Activated T-cell treated with anti-CD3 and anti-CD28 coated beads for 24 hours (primary cell): ENCODE measurements around the gene BAMBI.

Experiments
- DNase-seq: peaks from one replicate; pipeline ENCODE4 v3.0.0-alpha.2; 2020; ENCODE audit warnings: low read depth

BAMBI gene

DNA sequence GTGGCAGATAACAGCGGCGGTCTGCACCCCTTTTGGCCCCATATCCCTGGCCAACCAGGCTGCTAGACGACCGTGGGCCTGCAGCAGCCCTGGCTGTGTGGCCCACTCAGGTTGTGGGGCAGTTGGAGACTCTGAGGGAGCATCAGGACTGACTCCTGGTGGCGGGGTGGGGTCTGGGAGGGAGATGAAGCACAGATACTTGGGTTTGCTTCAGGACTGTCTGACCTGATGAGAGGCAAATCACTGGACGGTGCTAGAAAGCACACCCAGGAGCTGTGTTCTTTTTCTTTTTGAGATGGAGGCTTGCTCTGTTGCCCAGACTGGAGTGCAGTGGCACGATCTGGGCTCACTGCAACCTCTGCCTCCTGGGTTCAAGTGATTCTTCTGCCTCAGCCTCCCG lies 28.2 kb downstream of the BAMBI start:
- DNase-seq, result no peak

DNA sequence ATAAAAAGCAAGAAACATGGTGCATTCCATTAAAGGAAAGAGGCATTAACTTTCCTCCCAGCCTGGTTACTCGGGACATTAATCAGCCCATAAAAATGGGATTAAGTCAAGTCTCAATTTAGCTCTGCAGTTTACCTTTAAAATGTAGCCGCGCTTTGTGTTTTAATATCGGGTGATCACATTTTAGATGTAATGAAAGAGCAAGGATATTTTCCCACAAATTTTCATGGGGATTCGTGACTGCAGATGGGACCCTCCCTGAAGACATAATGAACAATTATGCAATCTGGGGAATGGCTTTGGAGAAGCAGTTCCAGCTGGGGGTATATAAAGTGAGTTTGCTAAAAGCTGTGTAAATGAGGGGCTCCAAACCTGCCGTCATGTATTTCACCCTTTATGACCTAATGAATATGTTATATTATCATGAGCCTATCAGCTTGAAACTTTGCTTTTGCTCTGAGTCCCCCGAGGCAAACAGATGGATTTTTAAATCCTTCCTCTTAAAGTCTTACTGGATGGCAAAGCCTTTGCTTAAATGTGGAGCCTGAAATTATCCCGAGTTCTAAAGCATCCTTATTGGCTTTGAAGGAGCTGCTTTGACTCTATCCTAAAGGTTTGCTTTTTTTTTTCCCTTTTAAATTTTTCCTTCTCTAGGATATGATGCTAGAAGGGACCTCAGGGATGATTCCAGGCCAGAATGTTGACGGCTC lies 31.8 kb downstream of the BAMBI start:
- DNase-seq, result no peak

DNA sequence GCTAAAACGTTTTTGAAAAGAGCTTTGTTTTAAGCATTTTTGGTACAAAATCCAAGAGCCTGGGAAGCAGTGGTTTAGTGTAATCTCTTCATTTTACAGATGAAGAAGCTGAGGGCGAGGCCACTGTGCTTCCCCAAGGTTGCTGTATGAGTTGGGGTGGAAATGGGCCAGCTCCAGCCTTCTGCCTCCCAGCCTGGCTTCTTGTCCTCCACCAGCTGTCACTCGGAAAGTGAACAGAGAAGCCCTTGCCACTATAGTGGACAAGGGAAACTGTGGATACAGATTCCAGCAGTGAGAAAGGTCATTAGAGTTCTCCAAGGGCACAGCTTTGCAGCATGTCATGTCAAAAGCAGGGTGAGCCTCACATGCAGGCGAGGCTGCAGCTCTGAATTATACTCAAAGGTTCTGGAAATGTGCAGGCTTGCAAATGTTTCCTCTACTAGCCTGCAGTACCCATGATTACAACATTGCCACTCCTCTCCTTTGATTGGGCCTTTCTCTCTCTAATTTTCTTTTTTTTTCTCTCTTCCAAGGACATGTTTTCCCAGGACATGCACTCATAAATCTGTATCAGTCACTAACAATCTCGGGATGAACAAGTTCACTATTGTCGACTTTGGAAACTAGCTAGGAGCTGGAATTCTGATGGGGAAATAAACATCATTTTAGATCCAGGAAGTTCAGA lies 33.0 kb downstream of the BAMBI start:
- DNase-seq, result no peak

DNA sequence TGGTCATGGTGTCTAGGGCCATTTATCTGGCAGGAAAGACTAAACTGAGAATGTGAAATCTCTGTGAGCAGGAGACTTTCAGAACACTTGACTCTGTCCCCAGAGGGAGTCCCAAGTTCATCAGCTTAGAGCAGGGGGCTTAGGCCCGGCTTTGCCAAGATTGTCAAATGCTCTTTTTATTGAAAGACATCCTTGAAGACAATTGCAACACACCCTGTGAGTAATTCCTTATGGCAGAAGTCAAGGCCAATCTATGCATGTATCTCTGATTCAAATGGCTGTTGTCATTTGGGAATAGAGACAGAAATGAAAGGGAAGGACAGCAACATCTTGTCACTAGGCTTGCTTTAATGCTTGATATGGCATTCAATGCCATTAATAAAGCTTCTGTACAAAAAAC lies 33.7 kb downstream of the BAMBI start:
- DNase-seq, result no peak

DNA sequence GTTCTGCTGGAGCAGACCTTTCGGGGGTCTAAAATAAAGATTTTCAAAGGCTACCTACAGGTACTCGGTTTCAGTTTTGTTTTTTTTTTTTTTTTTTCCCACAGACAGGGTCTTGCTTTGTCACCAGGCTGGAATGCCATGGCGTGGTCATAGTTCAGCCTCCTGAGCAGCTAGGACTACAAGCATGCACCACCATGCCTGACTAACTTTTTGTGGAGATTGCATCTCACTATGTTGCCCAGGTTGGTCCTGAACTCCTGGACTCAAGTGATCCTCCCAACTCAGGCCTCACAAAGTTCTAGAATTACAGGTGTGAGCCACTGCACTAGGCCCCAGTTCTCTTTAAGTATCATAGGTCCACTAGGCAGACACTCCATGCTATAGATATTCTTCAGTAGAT lies 34.5 kb downstream of the BAMBI start:
- DNase-seq, result no peak

DNA sequence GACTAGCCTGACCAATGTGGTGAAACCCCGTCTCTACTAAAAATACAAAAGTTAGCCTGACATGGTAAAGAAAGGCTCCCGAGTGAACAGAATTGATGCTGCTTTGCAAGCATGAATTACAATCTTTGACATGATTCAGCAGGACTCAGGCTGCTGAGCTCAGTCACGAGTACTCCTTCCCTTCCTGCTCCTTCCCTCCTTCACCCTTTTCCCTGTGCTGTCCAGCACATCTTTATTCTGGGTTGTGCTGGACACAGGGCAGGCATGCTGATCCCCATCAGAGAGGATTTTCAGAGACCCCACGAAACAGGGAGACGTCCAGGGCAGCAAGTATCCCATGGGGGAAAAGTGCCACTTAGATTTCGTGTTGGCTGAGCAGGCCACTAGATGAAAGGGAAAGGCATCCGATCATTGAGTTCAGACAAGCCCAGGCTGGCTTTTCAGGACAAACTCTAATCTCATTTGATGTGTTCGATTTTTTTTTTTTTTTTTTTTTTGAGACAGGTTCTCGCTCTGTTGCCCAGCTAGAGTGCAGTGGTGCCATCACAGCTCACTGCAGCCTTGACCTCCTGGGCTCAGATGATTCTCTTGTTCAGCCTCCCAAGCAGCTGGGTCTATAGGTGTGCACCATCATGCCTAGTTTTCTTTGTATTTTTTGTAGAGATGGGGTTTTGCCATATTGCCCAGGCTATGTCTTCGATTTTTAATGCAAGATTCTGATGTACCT lies 36.5 kb downstream of the BAMBI start:
- no peak for DNase-seq

DNA sequence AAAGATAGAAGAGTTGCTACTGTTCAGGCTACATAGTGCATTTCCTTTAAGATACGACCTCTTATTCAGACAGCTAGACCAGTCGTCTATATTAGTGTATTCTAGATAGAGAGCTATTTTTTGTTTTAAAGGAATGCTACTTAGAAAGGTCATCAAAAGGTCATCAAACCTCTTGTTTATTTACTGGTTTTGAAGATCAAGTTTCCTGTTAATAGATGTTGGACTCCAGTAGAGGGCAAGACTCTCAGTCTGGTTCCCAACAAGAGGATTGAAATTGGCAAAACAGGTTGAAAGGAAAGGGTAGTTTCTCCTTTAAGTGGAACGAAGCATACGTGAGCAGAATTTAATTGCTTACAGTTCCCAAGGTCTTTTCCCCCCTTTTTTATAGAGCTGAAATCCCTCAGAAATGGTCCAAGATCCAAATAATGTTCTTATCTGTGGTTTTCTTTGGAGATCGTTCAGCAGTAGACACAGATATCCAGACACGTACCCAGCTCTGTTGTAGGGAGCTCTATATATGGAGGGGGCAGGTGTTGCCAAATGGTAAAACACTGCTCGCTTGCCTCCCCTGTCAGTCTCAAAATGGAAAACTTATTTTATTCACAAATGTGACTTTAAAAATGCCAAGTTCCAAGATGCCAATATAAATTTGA lies 37.2 kb downstream of the BAMBI start:
- no peak for DNase-seq

DNA sequence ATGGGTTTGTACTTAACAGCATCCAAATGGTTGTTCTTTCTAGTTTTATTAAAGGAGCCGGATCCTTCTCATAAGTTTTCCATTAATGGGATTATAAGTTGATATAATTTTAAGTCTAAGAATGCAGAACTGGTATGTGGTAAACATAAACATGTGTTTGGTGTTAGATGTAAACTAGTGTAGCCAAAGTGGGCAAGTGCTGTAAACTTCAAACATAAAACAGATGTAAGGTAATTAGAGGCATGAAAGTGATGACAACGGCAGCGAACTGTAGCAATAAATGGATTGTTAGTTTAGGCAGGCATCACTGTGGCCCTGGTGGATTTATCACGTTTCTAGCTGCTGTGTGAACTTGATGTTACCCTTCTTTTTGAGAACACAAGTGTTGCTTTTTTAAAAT lies 37.9 kb downstream of the BAMBI start:
- DNase-seq, result no peak

DNA sequence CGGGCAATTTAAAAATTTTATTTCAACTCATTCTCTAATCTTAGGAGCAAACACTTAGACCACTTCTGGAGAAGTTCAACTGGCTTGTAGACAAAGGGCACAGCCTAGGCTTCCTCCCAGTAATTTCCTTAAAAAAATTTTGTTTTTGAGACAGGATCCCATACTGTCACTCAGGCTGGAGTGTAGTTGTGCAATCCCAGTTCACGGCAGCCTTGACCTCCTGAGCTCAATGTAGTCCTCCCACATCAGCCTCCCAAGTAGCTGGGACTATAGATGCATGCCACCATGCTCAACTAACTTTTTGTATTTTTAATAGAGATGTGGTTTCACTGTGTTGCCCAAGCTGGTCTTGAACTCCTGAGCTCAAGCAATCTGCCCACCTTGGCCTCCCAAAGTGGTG lies 38.4 kb downstream of the BAMBI start:
- DNase-seq, result no peak

DNA sequence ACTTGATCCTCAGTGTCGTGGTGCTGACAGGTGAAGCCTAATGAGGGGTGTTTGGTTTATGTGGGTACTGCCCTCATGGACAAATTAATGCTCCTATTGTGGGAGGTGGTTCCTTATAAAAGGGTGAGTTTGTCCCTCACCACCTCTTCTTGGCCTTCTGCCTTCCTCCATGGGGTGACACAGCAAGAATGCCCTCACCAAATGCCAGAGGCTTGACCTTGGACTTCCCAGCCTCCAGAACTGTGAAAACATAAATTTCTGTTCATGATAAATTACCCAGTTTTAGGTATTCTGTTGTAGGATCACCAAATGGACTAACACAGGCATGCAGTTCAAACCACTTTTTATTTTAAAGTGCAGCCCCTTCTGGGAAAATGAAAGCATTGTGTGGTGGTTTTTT lies 39.4 kb downstream of the BAMBI start:
- DNase-seq, result no peak

DNA sequence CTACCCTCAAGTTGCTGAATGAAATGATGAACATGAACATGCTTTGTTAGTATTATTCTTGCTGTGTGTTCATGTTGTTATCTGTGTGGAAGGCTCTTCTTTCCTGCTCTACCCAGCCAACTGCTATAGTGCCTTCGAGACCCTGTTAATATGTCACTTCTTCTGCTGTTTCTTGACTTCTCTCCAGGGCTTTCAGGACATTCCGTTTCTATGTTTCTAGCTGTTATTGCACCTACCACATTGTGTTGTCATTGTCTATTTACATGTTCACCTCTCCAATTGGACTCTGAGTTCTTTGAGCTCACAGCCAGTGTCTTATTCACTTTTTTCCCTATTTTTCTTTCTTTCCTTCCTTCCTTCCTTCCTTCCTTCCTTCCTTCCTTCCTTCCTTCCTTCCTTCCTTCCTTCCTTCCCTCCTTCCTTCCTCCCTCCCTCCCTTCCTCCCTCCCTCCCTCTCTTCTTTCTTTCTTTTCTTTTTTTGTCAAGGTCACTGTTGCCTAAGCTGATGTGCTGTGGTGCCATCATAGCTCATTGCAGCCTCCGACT lies 40.4 kb downstream of the BAMBI start:
- no peak for DNase-seq

DNA sequence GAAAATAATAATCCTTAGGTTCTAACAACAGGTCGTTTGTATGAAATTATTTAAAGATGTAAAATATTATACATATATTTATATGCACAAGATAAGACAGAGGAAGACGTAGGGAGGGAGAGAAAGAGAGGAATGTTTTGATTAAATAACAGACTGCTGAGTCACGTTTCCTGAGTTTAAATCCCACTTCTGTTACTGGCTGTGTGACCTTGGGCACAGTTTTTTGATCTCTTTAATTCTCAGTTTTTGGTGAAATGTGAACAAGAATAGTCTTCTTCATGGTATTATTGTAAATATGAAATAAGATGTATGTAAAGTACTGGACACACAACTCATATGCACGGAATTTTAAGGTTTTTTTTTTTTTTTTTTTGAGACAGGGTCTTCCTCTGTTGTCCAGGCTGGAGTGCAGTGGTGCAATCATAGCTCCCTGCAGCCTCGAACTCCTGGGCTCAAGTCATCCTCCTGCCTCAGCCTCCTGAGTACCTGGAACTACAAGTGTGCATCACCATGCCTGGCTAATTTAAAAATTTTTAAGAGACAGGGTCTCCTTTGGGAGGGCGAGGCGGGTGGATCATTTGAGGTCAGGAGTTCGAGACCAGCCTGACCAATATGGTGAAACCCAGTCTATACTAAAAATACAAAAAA lies 42.6 kb downstream of the BAMBI start:
- no peak for DNase-seq

DNA sequence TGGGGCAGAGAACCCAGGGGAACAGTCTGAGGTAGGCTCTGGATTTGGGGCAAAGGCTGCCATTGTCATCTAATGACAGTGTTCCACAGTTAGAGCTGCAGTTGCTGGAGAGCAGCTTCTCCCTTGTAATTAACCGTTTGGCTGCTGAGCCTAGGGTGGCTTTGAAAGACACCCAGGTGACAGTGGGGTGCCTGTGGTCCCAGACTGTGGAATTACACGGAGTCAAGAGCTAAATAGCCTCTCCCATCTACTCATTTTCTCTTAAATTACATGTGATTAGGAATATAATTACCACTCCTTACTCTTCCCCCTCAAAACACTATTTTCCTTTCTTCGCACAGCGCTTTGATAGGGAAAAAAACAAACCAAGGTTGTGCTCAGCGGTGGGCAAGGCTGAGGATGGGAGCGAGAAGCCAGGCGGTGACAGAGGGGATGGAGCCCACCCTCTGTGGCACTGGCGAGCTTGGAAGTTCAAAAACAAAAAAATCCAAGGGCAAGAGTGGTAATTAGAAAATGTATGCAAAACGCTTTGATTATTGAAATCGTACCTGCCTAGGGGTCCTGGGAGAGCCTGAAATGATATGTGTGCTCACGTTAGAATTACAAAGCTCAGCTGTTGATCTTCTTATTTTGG lies 44.1 kb downstream of the BAMBI start:
- DNase-seq, result no peak

DNA sequence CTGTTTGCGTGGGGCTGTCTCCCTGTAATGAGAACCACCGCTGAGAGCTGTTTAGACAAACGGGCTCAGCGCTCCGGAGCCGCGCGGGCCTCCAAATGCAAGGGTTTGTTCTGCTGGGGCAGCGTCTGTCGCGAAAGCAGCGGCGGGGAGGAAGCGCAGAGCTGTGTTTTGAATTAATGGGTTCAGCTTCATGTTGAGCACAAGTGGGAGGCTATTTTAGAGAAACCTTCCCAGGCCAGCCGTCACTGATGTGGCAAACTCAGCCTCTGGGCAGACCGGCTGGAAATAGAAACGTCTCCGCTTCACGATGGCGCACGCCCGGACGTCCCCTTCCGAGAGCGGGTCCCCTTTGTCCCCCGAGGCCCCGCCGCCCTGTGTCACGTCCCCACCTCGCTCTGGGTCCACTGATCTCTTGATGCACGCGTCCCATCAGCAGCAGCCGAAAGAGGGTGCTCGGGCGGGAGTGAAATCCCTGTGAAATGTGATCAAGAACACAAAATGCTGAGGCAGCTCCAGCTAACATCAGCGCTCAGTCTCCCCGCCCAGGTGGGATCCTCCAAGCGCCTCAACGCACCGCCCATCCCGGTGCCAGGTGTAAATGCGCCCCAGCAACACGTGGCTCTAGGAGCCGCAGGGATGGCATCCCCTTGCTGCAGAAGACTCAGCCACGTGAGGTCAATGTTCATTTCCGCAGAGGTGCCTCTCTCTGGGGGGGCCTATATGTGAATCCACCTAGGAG lies 44.9 kb downstream of the BAMBI start:
- DNase-seq, result no peak

DNA sequence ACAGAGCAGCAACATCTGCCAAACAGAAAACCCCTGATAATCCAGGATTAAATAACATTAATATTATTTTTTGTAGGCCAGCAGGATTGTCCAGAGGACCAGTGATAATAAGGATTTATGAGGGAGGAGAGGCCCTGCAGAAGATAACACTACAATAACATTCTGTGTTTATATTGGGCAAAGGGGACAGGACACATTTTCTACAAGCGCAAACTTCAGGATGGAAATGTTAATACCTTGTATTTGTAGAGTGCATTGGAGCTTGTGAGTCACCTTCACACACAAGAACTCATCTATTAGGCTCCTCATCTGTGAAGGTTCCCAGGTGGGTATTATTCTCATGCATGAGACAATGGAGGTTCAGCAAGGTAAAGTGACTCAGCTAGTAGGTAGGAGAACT lies 51.0 kb downstream of the BAMBI start:
- no peak for DNase-seq

DNA sequence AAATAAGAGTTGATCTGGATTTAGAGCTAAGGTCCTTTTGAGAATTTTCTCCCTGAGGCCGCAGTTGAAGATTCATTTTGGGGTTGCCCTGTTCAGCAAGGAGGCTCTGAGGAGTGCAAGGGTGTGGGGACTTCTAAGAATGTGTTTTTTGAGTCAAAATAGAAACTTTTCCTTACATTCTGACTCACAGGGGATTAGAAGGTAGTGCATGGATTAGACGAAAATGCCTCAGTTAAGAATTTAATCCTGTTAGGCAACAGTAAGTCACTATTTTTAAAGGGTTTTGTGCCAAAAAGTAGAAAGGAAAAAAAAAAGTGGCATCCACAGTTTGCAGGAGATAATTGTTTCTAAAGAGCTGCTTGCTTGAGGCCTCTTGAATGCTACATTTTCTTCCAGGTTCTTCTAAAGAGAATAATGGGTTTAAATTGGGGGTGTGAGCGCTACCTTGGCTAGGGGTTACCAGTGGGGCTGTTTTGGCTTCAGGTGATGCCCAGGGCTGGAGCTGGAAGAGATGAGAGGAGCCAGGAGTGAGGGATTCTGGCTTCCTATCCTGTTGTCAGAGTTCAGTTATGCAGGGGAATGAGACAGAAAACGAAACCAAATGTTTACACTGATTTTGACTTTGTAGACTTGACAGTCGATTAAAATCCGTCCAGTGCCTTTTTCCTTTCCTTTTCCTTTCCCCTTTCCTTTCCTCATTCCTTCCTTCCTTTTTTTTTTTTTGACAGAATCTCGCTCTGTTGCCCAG lies 52.9 kb downstream of the BAMBI start:
- DNase-seq, result no peak

DNA sequence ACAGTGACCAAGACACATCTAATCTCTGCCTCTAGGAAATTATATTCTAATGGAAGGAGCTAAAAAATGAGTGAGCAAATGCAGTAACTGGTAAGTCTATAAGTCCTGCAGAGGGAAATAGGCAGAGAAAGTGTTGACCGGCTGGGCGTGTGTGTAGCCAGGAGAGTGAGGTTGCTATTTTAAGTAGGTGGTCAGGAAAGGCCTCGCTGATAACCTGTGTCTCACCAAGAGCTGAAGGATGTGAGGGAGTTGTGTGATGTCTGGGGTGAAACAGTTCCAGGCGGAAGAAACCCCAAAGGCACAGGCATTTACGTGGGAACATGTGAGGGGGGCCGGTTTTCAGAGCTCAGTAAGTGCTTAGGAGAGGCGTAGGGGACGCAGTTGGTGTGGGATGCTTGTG lies 54.8 kb downstream of the BAMBI start:
- no peak for DNase-seq
